Measurements from ENCODE around the gene LNP1.

- no peak for TF ChIP-seq POLR2A (IDR thresholded peaks at IDR 0.05; ENCODE audit: low read length)
- TF ChIP-seq GATA1 (IDR thresholded peaks at IDR 0.05; ENCODE audit: low read depth, low read length) = no peak
These were observed 5.8 kb downstream of the LNP1 start for GRCh38 chr3:100407164-100407563.

All from erythroblast (primary cell).